ENCODE measurements around the gene ULK4. TPM values are rescaled to one million over a fixed set of nuclear protein-coding genes. Genes with fewer than 3 reads are reported as not detected.

The ULK4 gene
- total and polyA plus RNA-seq, 2 of the 8 experiments (the other 6 are each of a cell fraction or from before 2014, with no cell fraction given) = 3.0 to 10.8 TPM

GRCh38 chr3:41681479-41681878 is 280.4 kb downstream of the ULK4 start:
- no peaks in the 10 kb centered on the region for H4K20me1 ChIP-seq (replicated peaks in 1 of 2; ENCODE audit: control insufficient read depth in 1 of 2, insufficient read depth in 2 of 2, low read length in 2 of 2)
- 0 out of 2 replicates have a peak overlapping the region, but pooled peaks have one; percentile 2 for H3K27ac ChIP-seq (ENCODE audit: low read depth, low read length)
- no peak overlapping the region; the same call in 1 of the 2 replicates for H2BK5ac ChIP-seq (ENCODE audit: low read depth, low read length)
- no peaks in the 10 kb centered on the region; the same call in 1 of the 2 replicates for H3K23me2 ChIP-seq (ENCODE audit: low read depth, low read length)
- no peak overlapping the region for H3K4me3 ChIP-seq (ENCODE audit: extremely low read depth in 1 of 4, insufficient read depth in 2 of 4, low read depth in 3 of 4, low read length in 4 of 4)
- DNase-seq (ENCODE audit: low read depth in 1 of 2, low spot score in 2 of 2) (no peak), FAIRE-seq (peak; percentile 39)
- H4K5ac ChIP-seq (ENCODE audit: insufficient read length, low read depth, low read length) = no peak overlapping the region
- no peak overlapping the region for H2BK20ac ChIP-seq (ENCODE audit: low read length)
- CTCF ChIA-PET (ENCODE audit: partially characterized antibody) = interaction anchor here (0.6 to 1.5 kb wide), 4 partner anchors 11 to 1039 kb away, joined by 3 to 7 read pairs (median 4); no protein-coding TSS in a partner anchor
- H3K9ac ChIP-seq (replicated peaks in 1 of 4; ENCODE audit: extremely low read depth in 1 of 4, low read depth in 3 of 4, low read length in 3 of 4) = no peak overlapping the region
- no peaks in the 10 kb centered on the region for H3K27me3 ChIP-seq (replicated peaks in 1 of 4; ENCODE audit: control insufficient read depth in 3 of 4, extremely low read depth in 1 of 4, insufficient read depth in 3 of 4, low read length in 3 of 4)
- no peak overlapping the region for H4K91ac ChIP-seq (replicated peaks; ENCODE audit: insufficient read length, low read length)
- H3K4me2 ChIP-seq (ENCODE audit: insufficient read depth in 1 of 2, low read depth in 2 of 2, low read length in 2 of 2) = peak overlapping the region in 1 of 2 experiments; percentile 44; a peak in 1 of 4 replicates
- H2AFZ ChIP-seq (ENCODE audit: low read length) = no peak overlapping the region
- no peaks in the 10 kb centered on the region for H3K36me3 ChIP-seq (ENCODE audit: control insufficient read depth in 2 of 4, insufficient read depth in 4 of 4, low read length in 3 of 4)
- H3K14ac ChIP-seq (ENCODE audit: insufficient read length) = no peak overlapping the region
- H2BK12ac ChIP-seq (ENCODE audit: low read depth, low read length) = no peak overlapping the region; the same call in 1 of the 2 replicates
- POLR2A ChIA-PET (ENCODE audit: partially characterized antibody) = interaction anchor here (1.7 kb wide), 1 partner anchor 9 kb away, joined by 5 read pairs; no protein-coding TSS in a partner anchor
- TF ChIP-seq PHF8 (conservative IDR thresholded peaks at IDR 0.05; ENCODE audit: low read depth, low read length) = no peak
- peak; percentile 31; the same call in 1 of the 2 replicates for TF ChIP-seq SP1 (IDR thresholded peaks at IDR 0.05; ENCODE audit: low read depth, low read length)
- TF ChIP-seq CEBPB (IDR thresholded peaks at IDR 0.05; ENCODE audit: low read depth, low read length) = peak; percentile 92; the same call in 1 of the 2 replicates
- peak; percentile 82 for TF ChIP-seq TEAD4 (IDR thresholded peaks at IDR 0.05; ENCODE audit: low read depth, low read length)
- peak in 1 of 2 experiments; percentile 50; a peak in 1 of 3 replicates for TF ChIP-seq POLR2A (IDR thresholded peaks at IDR 0.05; ENCODE audit: control extremely low read depth in 1 of 2, low read depth in 2 of 2, low read length in 2 of 2)
- TF ChIP-seq RFX5 (IDR thresholded peaks at IDR 0.05; ENCODE audit: borderline replicate concordance, low read depth, low read length) = no peak
- TF ChIP-seq RAD21 (IDR thresholded peaks at IDR 0.05 in 1 of 2, conservative IDR thresholded peaks at IDR 0.05 in 1 of 2; ENCODE audit: low read depth in 2 of 2, low read length in 2 of 2) = no peak
- TF ChIP-seq EP300 (IDR thresholded peaks at IDR 0.05; ENCODE audit: borderline replicate concordance in 1 of 2, low read depth in 2 of 2, low read length in 2 of 2) = peak in 1 of 2 experiments; percentile 61; a peak in 1 of 3 replicates
- 59% methylated on average over 3 of the region's 3 CpGs; no CpG with 5 or more reads in 1 of the 2 experiments for WGBS, 2 experiments (ENCODE audit: extremely low coverage in 1 of 2, insufficient coverage in 1 of 2, insufficient read length in 1 of 2, insufficient replicate concordance in 2 of 2, low coverage in 1 of 2, low lambda C conversion rate in 2 of 2, missing lambda C conversion rate in 1 of 2)
- H3K79me2 ChIP-seq (ENCODE audit: control insufficient read depth in 1 of 2, insufficient read depth in 2 of 2, low read length in 2 of 2) = no peaks in the 10 kb centered on the region
- H3K18ac ChIP-seq (ENCODE audit: extremely low read depth, low read length) = no peak overlapping the region
- peaks cover 0 to 4% (median 2%) of the 10 kb centered on the region in 4 experiments; a peak in 3 of 7 replicates for H3K4me1 ChIP-seq (replicated peaks in 1 of 4; ENCODE audit: control insufficient read depth in 3 of 4, insufficient read depth in 4 of 4, low read length in 3 of 4)
- no peaks in the 10 kb centered on the region for H3K79me1 ChIP-seq (ENCODE audit: low read depth, low read length)
- no peak overlapping the region for H2BK15ac ChIP-seq (ENCODE audit: low read length)
- H3K9me3 ChIP-seq (ENCODE audit: insufficient read depth in 2 of 2, low read depth in 1 of 2, low read length in 1 of 2) = no peaks in the 10 kb centered on the region
- no peak overlapping the region for H4K8ac ChIP-seq (ENCODE audit: extremely low read depth, insufficient read depth, low read length)
- no peak overlapping the region for H3K23ac ChIP-seq (ENCODE audit: insufficient read length)
- no peak overlapping the region for H3K56ac ChIP-seq (replicated peaks; ENCODE audit: insufficient read length, low read depth, low read length)
- H2AK5ac ChIP-seq (ENCODE audit: low read depth, low read length) = no peak overlapping the region
- no peak overlapping the region for H3K4ac ChIP-seq (replicated peaks; ENCODE audit: insufficient read length, low read depth, low read length)
- no peak overlapping the region for H2BK120ac ChIP-seq (replicated peaks; ENCODE audit: low read depth, low read length)

All from H1 (cell line).